ENCODE data around the gene OTUB2.

OTUB2 gene

GRCh38 chr14:94043756-94044475 is 17.8 kb downstream of the OTUB2 start:
- Histone ChIP-seq H3K27ac (ENCODE audit: low read depth, low read length) (no peak overlapping the region), H3K4me2 (ENCODE audit: low read length) (no peak overlapping the region), H3K4me1 (ENCODE audit: control insufficient read depth, low read length) (no peaks in the 10 kb centered on the region), H3F3A (ENCODE audit: control insufficient read depth, insufficient read depth) (no peaks in the 10 kb centered on the region), H4K20me1 (ENCODE audit: control insufficient read depth, insufficient read depth, low read depth, low read length) (no peaks in the 10 kb centered on the region), H3K36me3 (ENCODE audit: control insufficient read depth, low read length) (peaks cover 43% of the 10 kb centered on the region), H3K4me3 (ENCODE audit: low read length) (no peak overlapping the region), H3K79me2 (ENCODE audit: control insufficient read depth, low read length) (no peaks in the 10 kb centered on the region), H3K27me3 (ENCODE audit: control insufficient read depth, low read length) (no peaks in the 10 kb centered on the region), H3K9me2 (replicated peaks; ENCODE audit: control insufficient read depth, low read length) (no peaks in the 10 kb centered on the region), H3K9me3 (ENCODE audit: control insufficient read depth, insufficient read depth, low read length) (no peaks in the 10 kb centered on the region)
- TF ChIP-seq EZH2phosphoT487 (IDR thresholded peaks at IDR 0.05; ENCODE audit: borderline replicate concordance, low read length) = no peak
- TF ChIP-seq CTCF (IDR thresholded peaks at IDR 0.05; ENCODE audit: low read depth, low read length, poor library complexity, severe bottlenecking) = no peak

GRCh38 chr14:94044476-94045091 is 18.4 kb downstream of the OTUB2 start:
- H3F3A ChIP-seq (ENCODE audit: control insufficient read depth, insufficient read depth) = no peaks in the 10 kb centered on the region
- H3K4me1 ChIP-seq (ENCODE audit: control insufficient read depth, low read length) = no peaks in the 10 kb centered on the region
- no peaks in the 10 kb centered on the region for H3K9me2 ChIP-seq (replicated peaks; ENCODE audit: control insufficient read depth, low read length)
- H3K4me2 ChIP-seq (ENCODE audit: low read length) = no peak overlapping the region
- H3K9me3 ChIP-seq (ENCODE audit: control insufficient read depth, insufficient read depth, low read length) = no peaks in the 10 kb centered on the region
- H3K27me3 ChIP-seq (ENCODE audit: control insufficient read depth, low read length) = no peaks in the 10 kb centered on the region
- H4K20me1 ChIP-seq (ENCODE audit: control insufficient read depth, insufficient read depth, low read depth, low read length) = no peaks in the 10 kb centered on the region
- TF ChIP-seq EZH2phosphoT487 (IDR thresholded peaks at IDR 0.05; ENCODE audit: borderline replicate concordance, low read length) (no peak), CTCF (IDR thresholded peaks at IDR 0.05; ENCODE audit: low read depth, low read length, poor library complexity, severe bottlenecking) (no peak)
- H3K79me2 ChIP-seq (ENCODE audit: control insufficient read depth, low read length) = no peaks in the 10 kb centered on the region
- peaks cover 48% of the 10 kb centered on the region for H3K36me3 ChIP-seq (ENCODE audit: control insufficient read depth, low read length)
- no peak overlapping the region for H3K4me3 ChIP-seq (ENCODE audit: low read length)
- no peak overlapping the region for H3K27ac ChIP-seq (ENCODE audit: low read depth, low read length)

- Histone ChIP-seq H4K20me1 (ENCODE audit: control insufficient read depth, insufficient read depth, low read depth, low read length) (no peaks in the 10 kb centered on the region), H3K9me3 (ENCODE audit: control insufficient read depth, insufficient read depth, low read length) (no peaks in the 10 kb centered on the region), H3K27ac (ENCODE audit: low read depth, low read length) (no peak overlapping the region), H3F3A (ENCODE audit: control insufficient read depth, insufficient read depth) (no peaks in the 10 kb centered on the region), H3K4me3 (ENCODE audit: low read length) (no peak overlapping the region), H3K36me3 (ENCODE audit: control insufficient read depth, low read length) (peaks cover 53% of the 10 kb centered on the region), H3K4me1 (ENCODE audit: control insufficient read depth, low read length) (no peaks in the 10 kb centered on the region), H3K79me2 (ENCODE audit: control insufficient read depth, low read length) (no peaks in the 10 kb centered on the region), H3K9me2 (replicated peaks; ENCODE audit: control insufficient read depth, low read length) (no peaks in the 10 kb centered on the region), H3K4me2 (ENCODE audit: low read length) (no peak overlapping the region), H3K27me3 (ENCODE audit: control insufficient read depth, low read length) (no peaks in the 10 kb centered on the region)
- TF ChIP-seq CTCF (IDR thresholded peaks at IDR 0.05; ENCODE audit: low read depth, low read length, poor library complexity, severe bottlenecking) (no peak), EZH2phosphoT487 (IDR thresholded peaks at IDR 0.05; ENCODE audit: borderline replicate concordance, low read length) (no peak)
Observed at GRCh38 chr14:94045101-94045500, 19.0 kb downstream of the OTUB2 start.
